Hematopoietic multipotent progenitor cell treated with erythropoietin and hydrocortisone succinate and interleukin-3 and kit ligand, for 8 days (in vitro differentiated cells): Measurements from ENCODE around the gene DRAXIN.

ENCODE experiments used
- DNase-seq: peaks from one replicate; pipeline ENCODE4 v3.0.0-alpha.2; 2015

Gene DRAXIN

GRCh38 chr1:11690397-11691301 lies 861 bp upstream of the DRAXIN start:
- no peak for DNase-seq

- no peak for DNase-seq
These were observed 610 bp downstream of the DRAXIN start for GRCh38 chr1:11691928-11692711.

GRCh38 chr1:11693024-11693590 lies 1.6 kb downstream of the DRAXIN start:
- peak; percentile 73 for DNase-seq

DNA sequence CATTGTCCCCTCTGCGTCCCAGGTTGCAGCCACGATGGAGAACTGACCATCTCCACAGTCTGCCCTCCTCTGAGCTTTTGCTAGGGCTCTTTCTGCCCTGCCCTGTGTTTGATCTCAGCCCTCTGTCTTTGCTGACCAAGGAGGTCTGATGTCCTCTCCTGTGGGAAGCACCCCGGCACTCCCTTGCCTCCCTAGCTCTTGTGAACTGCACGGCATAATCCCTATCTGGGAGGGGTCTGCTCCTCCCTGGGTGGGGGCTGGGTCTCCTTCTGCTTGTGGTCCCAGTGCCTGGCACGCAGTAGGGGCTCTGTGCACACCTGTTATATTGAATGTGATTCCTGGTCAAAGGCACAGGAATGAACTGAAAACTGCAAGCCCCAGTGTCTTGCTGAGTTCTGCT lies 2.4 kb downstream of the DRAXIN start:
- no peak for DNase-seq

GRCh38 chr1:11695861-11696260 lies 4.4 kb downstream of the DRAXIN start:
- no peak for DNase-seq

DNA sequence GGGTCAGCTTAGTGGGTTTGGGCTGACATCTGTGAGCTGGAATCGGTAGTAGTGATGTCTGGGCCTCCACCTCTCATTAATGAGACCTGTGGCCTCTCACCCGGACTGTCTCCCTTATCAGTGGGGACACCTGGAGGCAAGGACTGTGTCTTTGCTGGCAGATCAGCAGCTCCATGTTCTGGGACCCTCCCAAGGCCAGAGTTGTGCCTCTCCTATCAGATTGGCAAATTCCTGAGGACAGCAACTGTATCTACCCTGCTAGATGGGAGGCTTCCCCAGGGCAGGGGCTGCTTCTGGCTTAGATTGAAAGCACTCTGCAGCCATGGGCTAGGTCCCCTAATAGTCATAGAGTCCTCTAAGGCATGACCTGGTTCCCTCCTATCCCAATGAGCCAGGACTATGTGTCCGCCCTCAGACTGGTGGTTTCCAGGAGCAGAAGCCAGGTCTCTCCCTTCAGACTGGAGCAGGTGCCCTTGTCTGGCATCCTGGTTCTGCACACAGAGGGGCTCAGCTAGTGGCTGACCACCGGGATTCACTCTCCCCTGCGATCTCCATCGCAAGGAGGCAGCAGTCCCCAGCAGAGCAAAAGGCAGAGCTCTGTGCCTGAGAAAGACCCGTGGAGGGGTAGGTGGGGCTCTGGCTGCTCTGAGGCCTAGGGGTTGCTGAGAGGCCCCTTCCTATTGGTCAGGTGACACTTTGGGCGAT lies 5.8 kb downstream of the DRAXIN start:
- DNase-seq, result peak; percentile 92

GRCh38 chr1:11697893-11698210 lies 6.3 kb downstream of the DRAXIN start:
- no peak for DNase-seq

DNA sequence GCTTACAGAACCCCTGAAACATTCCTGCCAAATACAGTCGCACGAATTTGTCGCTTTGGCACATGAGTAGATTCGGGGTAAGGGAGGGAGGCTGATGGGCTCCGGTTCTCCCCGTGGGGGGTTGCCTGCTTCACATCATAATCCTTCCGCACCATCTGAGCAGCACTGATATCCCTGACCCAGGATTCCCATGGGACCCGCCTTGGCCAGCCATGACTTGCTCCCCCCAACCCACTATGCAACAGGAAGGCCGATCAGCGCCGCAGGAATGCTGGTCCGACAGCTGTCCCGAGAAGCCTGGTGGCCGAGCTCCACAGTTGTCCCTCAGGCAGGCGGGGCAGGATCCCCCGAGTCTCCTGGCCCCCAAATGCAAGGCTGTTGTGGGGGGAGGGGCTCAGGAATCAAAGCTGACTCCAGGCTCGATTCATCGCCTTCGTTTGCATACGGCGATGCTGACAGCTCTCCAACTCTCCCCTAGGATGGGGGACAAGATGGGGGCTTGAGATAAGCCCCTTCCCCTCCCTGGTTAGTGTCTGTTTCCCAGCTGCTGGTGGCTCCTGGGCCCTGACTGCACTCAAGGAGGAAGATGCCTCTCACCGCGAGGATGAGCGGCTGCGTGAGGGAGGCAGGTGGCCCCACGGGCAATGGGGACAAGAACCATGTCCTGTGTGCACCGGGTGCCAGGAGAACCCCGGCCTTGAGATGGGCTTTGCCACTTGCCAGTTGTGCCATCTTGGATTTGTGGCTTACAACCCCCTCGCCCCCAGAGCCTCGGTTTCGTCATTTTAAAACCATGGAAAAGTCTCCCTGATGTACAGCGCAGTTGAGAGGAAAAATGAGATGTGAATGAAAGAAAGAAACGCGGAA lies 9.3 kb downstream of the DRAXIN start:
- DNase-seq, result no peak

DNA sequence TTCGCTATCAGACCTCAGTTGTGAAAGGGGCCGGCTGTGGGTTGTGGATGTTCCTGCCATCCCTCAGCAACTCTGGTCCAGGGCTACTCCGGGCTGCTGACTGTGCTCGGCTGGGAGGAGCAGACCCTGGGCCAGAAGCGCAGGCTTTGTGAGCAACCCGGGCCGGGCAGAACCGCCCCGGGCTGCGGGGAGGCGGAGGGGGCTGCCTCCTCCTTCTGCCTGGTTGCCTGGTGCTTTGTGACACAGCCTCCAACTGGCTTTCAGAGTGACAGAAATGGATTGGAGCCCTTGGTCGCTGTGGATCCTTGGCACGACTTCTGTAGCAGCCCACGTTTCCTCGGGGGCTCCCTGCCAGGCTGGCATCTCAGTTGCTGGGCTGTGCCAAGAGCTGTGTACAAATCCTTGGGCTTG lies 10.0 kb downstream of the DRAXIN start:
- DNase-seq, result no peak

- no peak for DNase-seq
These were observed 10.7 kb downstream of the DRAXIN start for GRCh38 chr1:11701981-11702803.

GRCh38 chr1:11703357-11704193 lies 12.1 kb downstream of the DRAXIN start:
- no peak for DNase-seq

DNA sequence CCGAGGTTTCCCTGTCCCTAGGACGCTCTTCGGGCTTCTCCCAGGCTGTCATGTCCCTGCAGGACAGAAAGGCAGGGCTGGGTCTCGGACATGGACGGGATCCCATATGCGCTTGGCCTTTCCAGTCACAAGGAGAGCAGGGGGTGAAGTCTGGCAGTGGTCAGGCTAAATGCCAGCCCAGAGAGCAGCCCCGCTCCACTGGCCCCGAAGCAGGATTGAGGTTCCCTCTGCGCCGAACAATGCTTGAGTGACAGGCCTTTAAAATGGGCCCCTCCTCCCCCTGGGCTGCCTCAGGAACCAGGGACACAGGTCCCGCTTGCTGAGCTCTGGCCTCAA lies 12.7 kb downstream of the DRAXIN start:
- DNase-seq, result no peak

GRCh38 chr1:11704691-11705475 lies 13.4 kb downstream of the DRAXIN start:
- no peak for DNase-seq

DNA sequence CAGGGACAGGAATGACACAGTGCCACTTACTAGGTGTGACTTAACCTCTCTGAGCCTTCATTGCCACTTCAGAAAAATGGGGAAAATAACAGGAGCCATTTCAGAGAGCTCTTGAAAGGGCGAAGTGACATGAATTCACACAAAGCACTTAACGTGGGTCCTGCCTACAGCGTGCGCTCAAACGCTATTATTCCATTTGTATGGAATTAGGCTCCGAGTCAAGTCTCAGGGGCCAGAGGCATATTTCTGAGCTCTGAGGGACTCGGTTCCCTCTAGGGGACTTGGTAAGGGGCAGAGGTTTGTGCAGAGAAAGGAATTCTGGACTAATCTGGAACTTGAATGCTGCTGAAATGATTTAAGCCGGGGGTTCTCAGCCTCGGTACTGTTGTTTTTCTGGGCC lies 14.1 kb downstream of the DRAXIN start:
- DNase-seq, result no peak

- no peak for DNase-seq
These were observed 14.8 kb downstream of the DRAXIN start for GRCh38 chr1:11706292-11706691.

DNA sequence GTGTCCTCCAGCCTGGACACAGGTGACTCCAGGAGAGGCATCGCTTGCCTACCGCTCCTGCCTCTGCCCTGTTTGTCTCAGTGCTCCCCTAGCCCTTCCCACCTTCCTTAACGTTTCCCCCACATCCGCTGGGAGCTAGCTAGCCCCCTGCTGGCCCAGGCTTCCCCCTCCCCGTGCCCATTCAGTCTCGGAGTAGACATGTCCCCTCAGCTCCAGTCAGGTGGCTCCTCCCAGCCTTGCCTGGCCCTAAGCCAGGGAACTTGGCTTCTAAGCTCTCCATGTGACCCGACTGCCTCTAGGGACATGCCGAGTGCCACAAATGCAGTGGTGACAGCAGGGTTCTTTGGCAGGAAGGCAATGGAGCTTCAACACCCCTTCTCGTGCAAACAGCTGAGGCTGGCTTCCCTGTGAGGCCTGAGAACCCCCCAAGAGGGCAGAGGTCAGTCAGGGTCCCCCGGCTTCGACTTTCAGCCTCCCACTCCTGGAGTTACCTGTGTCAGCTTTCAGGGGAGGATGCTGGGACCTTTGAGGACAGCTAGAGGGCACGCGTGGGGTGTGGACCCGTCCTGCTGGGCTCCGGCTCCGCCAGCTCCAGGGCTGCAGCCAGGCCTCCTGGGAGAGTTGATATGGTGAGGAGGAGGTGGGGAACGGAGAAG lies 16.2 kb downstream of the DRAXIN start:
- peak; percentile 89 for DNase-seq

DNA sequence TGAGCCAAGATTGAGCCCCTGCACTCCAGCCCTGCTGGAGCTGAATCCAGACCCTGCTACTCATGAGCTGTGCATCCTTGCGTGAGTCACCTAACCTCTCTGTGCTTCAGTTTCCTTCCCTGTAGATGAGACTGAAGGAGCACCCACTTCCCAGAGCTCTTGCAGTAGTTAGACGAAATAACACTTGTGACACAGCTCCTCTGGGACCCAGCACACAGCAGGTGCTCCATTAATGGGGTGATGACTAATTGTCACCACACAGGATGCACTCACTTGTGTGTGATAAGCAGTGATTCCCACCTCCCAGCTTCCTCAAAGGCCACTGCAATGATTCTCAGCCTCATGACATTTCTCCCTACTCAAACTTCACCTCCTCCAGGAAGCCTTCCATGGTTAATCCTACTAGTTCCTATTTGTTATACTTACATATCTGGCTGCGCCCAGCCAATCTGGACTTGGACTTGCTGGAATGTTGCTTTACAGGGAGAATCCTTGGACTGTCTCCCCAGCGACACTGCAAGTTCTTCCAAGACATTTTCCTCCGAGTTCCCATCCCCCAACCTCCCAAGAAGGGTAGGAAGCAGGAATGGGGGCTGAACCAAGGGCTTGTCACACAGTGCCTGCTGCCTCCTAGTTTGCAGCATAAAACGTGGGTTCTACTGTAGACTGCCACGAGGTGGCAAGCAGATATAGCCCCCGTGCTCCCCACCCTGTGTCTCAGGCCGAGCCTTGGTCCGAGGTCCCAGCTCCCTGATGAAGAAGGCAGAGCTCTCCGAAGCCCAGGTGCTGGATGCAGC lies 17.2 kb downstream of the DRAXIN start:
- DNase-seq, result no peak

DNA sequence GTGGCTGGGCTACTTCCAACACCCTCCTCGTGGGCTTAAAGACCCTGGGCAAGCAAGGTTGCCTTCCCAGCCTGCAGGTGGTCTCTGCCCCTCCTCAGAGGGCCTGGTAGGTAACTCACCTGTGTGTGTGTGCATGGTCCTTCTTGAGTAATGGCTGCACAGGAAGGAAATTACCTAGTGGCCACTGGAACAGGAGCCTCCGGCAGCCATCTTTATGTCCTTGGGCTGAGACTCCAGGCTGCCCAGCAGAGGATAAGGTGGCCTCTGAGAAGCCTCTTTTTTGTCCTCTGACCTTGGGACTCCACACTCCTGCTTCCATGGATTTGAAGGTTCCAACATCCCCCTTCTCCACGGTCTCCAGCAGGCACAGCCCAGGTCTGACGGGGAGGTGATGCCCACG lies 20.0 kb downstream of the DRAXIN start:
- DNase-seq, result no peak
